Nephron progenitor cell (in vitro differentiated cells): Measurements from ENCODE around the gene C22orf39.

Experiments
- DNase-seq: peaks from one replicate; pipeline ENCODE4 v3.0.0; 2021
- H3K27ac Mint-ChIP-seq: 2 replicates; pipeline ENCODE4 v1.8.0; 2021; ENCODE audit warnings: mild to moderate bottlenecking, moderate library complexity, mixed read lengths
- H3K27me3 Mint-ChIP-seq: 2 replicates; pipeline ENCODE4 v1.8.0; 2021; ENCODE audit warnings: mild to moderate bottlenecking, low read depth, mixed read lengths; ENCODE audit not compliant: poor library complexity
- H3K36me3 Mint-ChIP-seq: 2 replicates; pipeline ENCODE4 v1.8.0; 2021; ENCODE audit warnings: low read depth, mixed read lengths
- H3K4me1 Mint-ChIP-seq: 2 replicates; pipeline ENCODE4 v1.8.0; 2021; ENCODE audit warnings: mixed read lengths
- H3K4me3 Mint-ChIP-seq: 2 replicates; pipeline ENCODE4 v1.8.0; 2021; ENCODE audit warnings: mild to moderate bottlenecking, moderate library complexity, mixed read lengths
- H3K9me3 Mint-ChIP-seq: 2 replicates; pipeline ENCODE4 v1.8.0; 2021; ENCODE audit warnings: mild to moderate bottlenecking, moderate library complexity, mixed read lengths
- CTCF ChIP-seq: fragments of 200-600 bp; sonication (generic); IDR thresholded peaks from 2 replicates; pipeline ENCODE4 v1.5.0; 2021; ENCODE audit warnings: antibody characterized with exemption

The C22orf39 gene

GRCh38 chr22:19412478-19412877, 35.0 kb downstream of the C22orf39 start:
- Mint-ChIP-seq H3K36me3 (peaks cover 47% of the 10 kb centered on the region), H3K4me3 (no peak overlapping the region), H3K27ac (no peak overlapping the region), H3K27me3 (peaks cover 4% of the 10 kb centered on the region), H3K9me3 (peaks cover 13% of the 10 kb centered on the region), H3K4me1 (peaks cover 5% of the 10 kb centered on the region)
- no peak for DNase-seq
- no peak for TF ChIP-seq CTCF

GRCh38 chr22:19411690-19412045, 35.8 kb downstream of the C22orf39 start:
- TF ChIP-seq CTCF = no peak
- no peak overlapping the region for H3K27ac Mint-ChIP-seq
- H3K27me3 Mint-ChIP-seq = no peaks in the 10 kb centered on the region
- peaks cover 46% of the 10 kb centered on the region for H3K36me3 Mint-ChIP-seq
- no peak for DNase-seq
- no peak overlapping the region for H3K4me3 Mint-ChIP-seq
- H3K4me1 Mint-ChIP-seq = peaks cover 5% of the 10 kb centered on the region
- H3K9me3 Mint-ChIP-seq = peaks cover 7% of the 10 kb centered on the region

DNA sequence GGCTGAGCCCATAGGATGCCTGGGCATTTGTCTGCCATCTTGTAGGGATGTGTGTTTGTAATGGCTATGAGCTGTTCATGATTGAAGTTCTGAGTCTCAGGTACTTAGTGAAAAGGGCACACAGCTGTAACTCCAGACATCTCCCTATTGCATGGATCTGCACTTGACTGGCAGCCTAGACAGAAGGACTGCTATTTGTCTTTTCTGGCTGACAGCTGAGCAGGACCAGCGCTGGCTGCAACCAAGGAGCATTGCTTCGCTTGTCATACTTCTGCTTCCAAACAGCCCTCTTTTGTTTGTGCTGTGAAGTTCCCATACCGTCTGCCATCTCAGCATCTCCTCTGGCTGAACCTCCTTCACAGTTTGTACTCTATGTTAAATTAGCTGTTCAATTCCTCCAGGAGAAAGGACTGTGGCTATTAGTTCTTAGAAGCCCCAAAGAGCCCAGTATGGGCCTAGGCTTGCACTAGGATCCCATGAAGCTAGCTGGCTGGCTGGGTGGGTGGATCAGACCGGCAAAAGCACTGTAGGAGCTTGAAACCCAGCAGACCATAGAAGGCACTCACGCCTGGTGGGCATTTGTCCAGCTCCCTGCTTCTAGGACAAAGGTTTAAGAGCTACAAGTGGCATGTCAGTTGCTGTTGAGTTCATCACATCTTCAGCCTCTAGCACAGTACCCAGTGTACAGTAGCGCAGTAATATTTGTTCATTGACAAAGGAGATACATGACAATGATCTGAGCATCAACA, 36.4 kb downstream of the C22orf39 start:
- Mint-ChIP-seq H3K9me3 (peaks cover 5% of the 10 kb centered on the region), H3K27ac (no peak overlapping the region)

GRCh38 chr22:19407649-19408606, 39.6 kb downstream of the C22orf39 start:
- H3K9me3 Mint-ChIP-seq = no peaks in the 10 kb centered on the region
- H3K4me1 Mint-ChIP-seq = peaks cover 3% of the 10 kb centered on the region
- H3K27ac Mint-ChIP-seq = peak overlapping the region; percentile 79
- DNase-seq = no peak
- TF ChIP-seq CTCF = no peak
- H3K4me3 Mint-ChIP-seq = no peak overlapping the region
- H3K27me3 Mint-ChIP-seq = no peaks in the 10 kb centered on the region
- H3K36me3 Mint-ChIP-seq = peaks cover 58% of the 10 kb centered on the region

More for the DNA sequence above, 36.4 kb downstream of the C22orf39 start:
- Mint-ChIP-seq H3K27me3 (no peaks in the 10 kb centered on the region), H3K4me3 (no peak overlapping the region), H3K36me3 (peaks cover 44% of the 10 kb centered on the region), H3K4me1 (peaks cover 5% of the 10 kb centered on the region)
- TF ChIP-seq CTCF = no peak
- DNase-seq = no peak

GRCh38 chr22:19406846-19407245, 40.7 kb downstream of the C22orf39 start:
- H3K27ac Mint-ChIP-seq = no peak overlapping the region
- H3K9me3 Mint-ChIP-seq = no peaks in the 10 kb centered on the region
- H3K4me3 Mint-ChIP-seq = no peak overlapping the region
- H3K27me3 Mint-ChIP-seq = no peaks in the 10 kb centered on the region
- no peaks in the 10 kb centered on the region for H3K4me1 Mint-ChIP-seq
- peaks cover 61% of the 10 kb centered on the region for H3K36me3 Mint-ChIP-seq
- DNase-seq = no peak
- TF ChIP-seq CTCF = no peak
